DMS 273 (cell line): ENCODE data around the gene CD48.

Experiments used
- DNase-seq: peaks from one replicate; lab custom pipeline; 2025; ENCODE audit not compliant: unreplicated experiment; lab: John Stamatoyannopoulos, UW

The CD48 gene

GRCh38 chr1:160711602-160712311 lies at the start of gene CD48:
TSS of gene CD48 (minus strand) at chr1:160711822. CDS start at chr1:160711763, 59 bp downstream.
- DNase-seq: no peak

- no peak for DNase-seq
Observed at GRCh38 chr1:160761046-160761445, 49.4 kb upstream of the CD48 start.

GRCh38 chr1:160759740-160760139 lies 48.1 kb upstream of the CD48 start:
- DNase-seq: no peak

GRCh38 chr1:160758521-160758920 lies 46.9 kb upstream of the CD48 start:
- DNase-seq: no peak

- no peak for DNase-seq
Observed at GRCh38 chr1:160756849-160757201, 45.2 kb upstream of the CD48 start.

GRCh38 chr1:160755911-160756848 lies 44.6 kb upstream of the CD48 start:
- DNase-seq: no peak

- DNase-seq: no peak
Observed at GRCh38 chr1:160755461-160755860, 43.8 kb upstream of the CD48 start.

- no peak for DNase-seq
Observed at GRCh38 chr1:160753594-160753993, 42.0 kb upstream of the CD48 start.

GRCh38 chr1:160752924-160753323 lies 41.3 kb upstream of the CD48 start:
- DNase-seq: no peak

- DNase-seq: no peak
Observed at GRCh38 chr1:160752406-160752805, 40.8 kb upstream of the CD48 start.

- no peak for DNase-seq
Observed at GRCh38 chr1:160750608-160751007, 39.0 kb upstream of the CD48 start.

GRCh38 chr1:160748878-160749269 lies 37.3 kb upstream of the CD48 start:
- DNase-seq: no peak

- peak; percentile 4 for DNase-seq
Observed at GRCh38 chr1:160748181-160748877, 36.7 kb upstream of the CD48 start.

- DNase-seq: no peak
Observed at GRCh38 chr1:160747717-160748116, 36.1 kb upstream of the CD48 start.

- no peak for DNase-seq
Observed at GRCh38 chr1:160746836-160747500, 35.3 kb upstream of the CD48 start.

- DNase-seq: no peak
Observed at GRCh38 chr1:160745551-160745950, 33.9 kb upstream of the CD48 start.

GRCh38 chr1:160744852-160745520 lies 33.4 kb upstream of the CD48 start:
- DNase-seq: no peak

- DNase-seq: no peak
Observed at GRCh38 chr1:160744199-160744851, 32.7 kb upstream of the CD48 start.

GRCh38 chr1:160743266-160743665 lies 31.6 kb upstream of the CD48 start:
- no peak for DNase-seq
